H9 (cell line): ENCODE data around the gene MANSC4. TPM values are rescaled to one million over a fixed set of nuclear protein-coding genes. Genes with fewer than 3 reads are reported as not detected.

Experiments used
- DNase-seq: peaks from one replicate; pipeline ENCODE4 v3.0.0-alpha.2; 2017
- H2AFZ ChIP-seq: one replicate; pipeline ENCODE4 v1.6.1; 2013; ENCODE audit warnings: mild to moderate bottlenecking, low read length, control low read depth, moderate library complexity
- H2AK5ac ChIP-seq: 2 replicates; pipeline ENCODE4 v1.6.1; 2013; ENCODE audit warnings: low read length, control low read depth, mixed read lengths; ENCODE audit not compliant: insufficient read length
- H2BK120ac ChIP-seq: one replicate; pipeline ENCODE4 v1.6.1; 2013; ENCODE audit warnings: low read depth, mild to moderate bottlenecking, low read length, control low read depth, inconsistent platforms; ENCODE audit not compliant: poor library complexity, severe bottlenecking
- H2BK12ac ChIP-seq: 2 replicates; pipeline ENCODE4 v1.6.1; 2013; ENCODE audit warnings: low read length, control low read depth, mixed read lengths, low read depth; ENCODE audit not compliant: insufficient read length
- H2BK15ac ChIP-seq: 2 replicates; pipeline ENCODE4 v1.6.1; 2013; ENCODE audit warnings: low read depth, low read length, control low read depth
- H2BK20ac ChIP-seq: one replicate; pipeline ENCODE4 v1.6.1; 2013; ENCODE audit warnings: low read depth, mild to moderate bottlenecking, low read length, control low read depth, inconsistent platforms; ENCODE audit not compliant: poor library complexity, severe bottlenecking
- H2BK5ac ChIP-seq: 2 replicates; pipeline ENCODE4 v1.6.1; 2013; ENCODE audit warnings: low read length, control low read depth, mixed read lengths; ENCODE audit not compliant: insufficient read length
- H3K14ac ChIP-seq: 2 replicates; pipeline ENCODE4 v1.6.1; 2013; ENCODE audit warnings: low read length, control low read depth; ENCODE audit not compliant: insufficient read depth
- H3K18ac ChIP-seq: 2 replicates; pipeline ENCODE4 v1.6.1; 2013; ENCODE audit warnings: low read depth, mild to moderate bottlenecking, mixed read lengths, low read length, control low read depth; ENCODE audit not compliant: insufficient read length
- H3K23ac ChIP-seq: 2 replicates; pipeline ENCODE4 v1.6.1; 2013; ENCODE audit warnings: low read length, control low read depth, mixed read lengths, low read depth; ENCODE audit not compliant: insufficient read length
- H3K23me2 ChIP-seq: 2 replicates; pipeline ENCODE4 v1.6.1; 2013; ENCODE audit warnings: low read depth, mild to moderate bottlenecking, mixed read lengths, low read length, control low read depth; ENCODE audit not compliant: insufficient read length, poor library complexity, severe bottlenecking
- H3K27ac ChIP-seq: 2 replicates; pipeline ENCODE4 v1.5.1; 2013; ENCODE audit warnings: low read length, control low read depth, mixed read lengths, low read depth; ENCODE audit not compliant: insufficient read length
- H3K27me3 ChIP-seq: 2 replicates; pipeline ENCODE4 v1.6.1; 2013; ENCODE audit warnings: low read length, control low read depth, inconsistent platforms; ENCODE audit not compliant: insufficient read depth
- H3K4ac ChIP-seq: 2 replicates; pipeline ENCODE4 v1.6.1; 2013; ENCODE audit warnings: low read depth, mild to moderate bottlenecking, control low read depth, inconsistent platforms, low read length, moderate library complexity
- H3K4me1 ChIP-seq: 2 replicates; pipeline ENCODE4 v1.6.1; 2013; ENCODE audit warnings: low read length, control low read depth, inconsistent platforms; ENCODE audit not compliant: insufficient read depth
- H3K4me2 ChIP-seq: 2 replicates; pipeline ENCODE4 v1.6.1; 2013; ENCODE audit warnings: low read length, control low read depth, mixed read lengths; ENCODE audit not compliant: insufficient read length, insufficient read depth
- H3K56ac ChIP-seq: 2 replicates; pipeline ENCODE4 v1.6.1; 2013; ENCODE audit warnings: low read depth, mild to moderate bottlenecking, mixed read lengths, low read length, control low read depth; ENCODE audit not compliant: insufficient read length
- H3K79me1 ChIP-seq: 2 replicates; pipeline ENCODE4 v1.6.1; 2013; ENCODE audit warnings: low read depth, mild to moderate bottlenecking, moderate library complexity, low read length, control low read depth, inconsistent platforms; ENCODE audit not compliant: insufficient read depth, poor library complexity, severe bottlenecking
- H3K79me2 ChIP-seq: 2 replicates; pipeline ENCODE4 v1.6.1; 2013; ENCODE audit warnings: low read length, control low read depth, inconsistent platforms; ENCODE audit not compliant: insufficient read depth
- H3K9ac ChIP-seq: 2 replicates; pipeline ENCODE4 v1.6.1; 2013; ENCODE audit warnings: low read length, control low read depth, mixed read lengths; ENCODE audit not compliant: insufficient read length; ENCODE audit errors: extremely low read depth
- H3K9me3 ChIP-seq: one replicate; pipeline ENCODE4 v1.6.1; 2013; ENCODE audit warnings: low read depth, low read length, inconsistent platforms; ENCODE audit not compliant: control insufficient read depth
- H3T11ph ChIP-seq: one replicate; pipeline ENCODE4 v1.6.1; 2013; ENCODE audit warnings: mild to moderate bottlenecking, low read length, control low read depth, inconsistent platforms
- H4K20me1 ChIP-seq: one replicate; pipeline ENCODE4 v1.6.1; 2013; ENCODE audit not compliant: control insufficient read depth, insufficient read length, insufficient read depth
- H4K5ac ChIP-seq: 2 replicates; pipeline ENCODE4 v1.6.1; 2013; ENCODE audit warnings: low read depth, mild to moderate bottlenecking, mixed read lengths, low read length, control low read depth; ENCODE audit not compliant: insufficient read length
- H4K8ac ChIP-seq: replicated peaks from 2 replicates; pipeline ENCODE4 v1.6.1; 2013; ENCODE audit warnings: low read length, control low read depth, mixed read lengths, low read depth; ENCODE audit not compliant: insufficient read length
- H4K91ac ChIP-seq: 2 replicates; pipeline ENCODE4 v1.6.1; 2013; ENCODE audit warnings: low read depth, mild to moderate bottlenecking, moderate library complexity, mixed read lengths, low read length, control low read depth; ENCODE audit not compliant: insufficient read length
- H3K27ac Mint-ChIP-seq, 3 experiments: 2 replicates in 2 of 3; 3 replicates in 1 of 3; pipeline ENCODE4 v1.8.0; 2020 to 2021; ENCODE audit warnings: mixed read lengths in 3 of 3, mild to moderate bottlenecking in 1 of 3, moderate library complexity in 1 of 3
- H3K27me3 Mint-ChIP-seq: 2 replicates; pipeline ENCODE4 v1.8.0; 2021; ENCODE audit warnings: low read depth, mild to moderate bottlenecking, moderate library complexity, mixed read lengths
- H3K36me3 Mint-ChIP-seq, 3 experiments: 2 replicates in 2 of 3; 3 replicates in 1 of 3; pipeline ENCODE4 v1.8.0; 2020 to 2021; ENCODE audit warnings: low read depth in 3 of 3, mixed read lengths in 3 of 3; ENCODE audit not compliant: insufficient read depth in 1 of 3
- H3K4me1 Mint-ChIP-seq, 2 experiments: 2 replicates each; pipeline ENCODE4 v1.8.0; 2020; ENCODE audit warnings: mixed read lengths in 2 of 2
- H3K4me3 Mint-ChIP-seq, 2 experiments: 2 replicates in 1 of 2; 3 replicates in 1 of 2; pipeline ENCODE4 v1.8.0; 2020 to 2021; ENCODE audit warnings: mild to moderate bottlenecking in 2 of 2, mixed read lengths in 2 of 2, moderate library complexity in 1 of 2
- H3K9me3 Mint-ChIP-seq, 2 experiments: 2 replicates in 1 of 2; 3 replicates in 1 of 2; pipeline ENCODE4 v1.8.0; 2020; ENCODE audit warnings: mild to moderate bottlenecking in 2 of 2, mixed read lengths in 2 of 2, moderate library complexity in 1 of 2
- CTCF ChIP-seq: fragments of 200-600 bp; sonication (generic); conservative IDR thresholded peaks from 3 replicates; pipeline ENCODE4 v1.8.0; 2021; ENCODE audit warnings: antibody characterized with exemption, mild to moderate bottlenecking
- WGBS: extraction: QIAGEN DNeasy Blood & Tissue Kit; methylation state at CpG from one replicate; pipeline ENCODE4 v1.1.7; 2013; ENCODE audit warnings: missing lambda C conversion rate, low lambda C conversion rate, mixed read lengths; ENCODE audit not compliant: insufficient read length; ENCODE audit errors: extremely low coverage; 5-methylcytosine and 5-hydroxymethylcytosine counted together
- total RNA-seq: library from RNA; stranded (reverse); gene quantifications from 2 replicates; pipeline ENCODE4 v1.2.1, GENCODE V29; 2021

Gene MANSC4
- total RNA-seq, 1 experiment from 2014 or later, result not detected

- no peak overlapping the region for H3K27ac ChIP-seq
- peaks cover 25 to 76% (median 67%) of the 10 kb centered on the region in 3 experiments; a peak in 6 of 7 replicates for H3K36me3 Mint-ChIP-seq
Measured at GRCh38 chr12:27794818-27795584, 15.0 kb upstream of the MANSC4 start.

More at GRCh38 chr12:27794818-27795584, 15.0 kb upstream of the MANSC4 start:
- Histone ChIP-seq H2BK12ac (no peak overlapping the region), H3K79me2 (peaks cover 2% of the 10 kb centered on the region; the same call in 1 of the 2 replicates), H3K4me1 (no peaks in the 10 kb centered on the region), H3K14ac (no peak overlapping the region), H4K91ac (no peak overlapping the region), H2BK20ac (no peak overlapping the region), H3K9me3 (no peaks in the 10 kb centered on the region), H3K23me2 (no peaks in the 10 kb centered on the region), H4K8ac (no peak overlapping the region), H3K27me3 (no peaks in the 10 kb centered on the region), H3K18ac (no peak overlapping the region), H3K4ac (no peak overlapping the region), H3K9ac (no peak overlapping the region), H2BK120ac (no peak overlapping the region), H4K20me1 (no peaks in the 10 kb centered on the region), H3T11ph (no peak overlapping the region), H2AK5ac (no peak overlapping the region), H2BK15ac (no peak overlapping the region), H4K5ac (no peak overlapping the region), H3K56ac (no peak overlapping the region), H2BK5ac (no peak overlapping the region), H3K4me2 (no peak overlapping the region), H3K23ac (no peak overlapping the region), H3K79me1 (no peaks in the 10 kb centered on the region), H2AFZ (no peak overlapping the region)
- DNase-seq, result no peak
- no peak for TF ChIP-seq CTCF
- no peaks in the 10 kb centered on the region for H3K9me3 Mint-ChIP-seq
- WGBS, result no CpG with 5 or more reads among the region's 6 CpGs
- H3K4me1 Mint-ChIP-seq, result peaks cover 0 to 4% of the 10 kb centered on the region in 2 experiments; a peak in 1 of 4 replicates
- no peak overlapping the region for H3K4me3 Mint-ChIP-seq
- no peaks in the 10 kb centered on the region for H3K27me3 Mint-ChIP-seq
- H3K27ac Mint-ChIP-seq, result no peak overlapping the region
